RWPE2 (cell line): ENCODE results near the gene ADAM30.

ENCODE experiments used
- ATAC-seq: fragments of 200-7000 bp; cut with Tn5 transposase; 3 replicates; pipeline ENCODE4 v1.9.1; 2021; ENCODE audit warnings: low read depth
- DNase-seq: peaks from one replicate; pipeline ENCODE4 v3.0.0-alpha.2; 2020; ENCODE audit warnings: low spot score
- H3K27ac ChIP-seq: fragments of 450-650 bp; 2 replicates; pipeline ENCODE4 v1.5.1; 2017; ENCODE audit warnings: mild to moderate bottlenecking; ENCODE audit not compliant: poor library complexity, severe bottlenecking
- H3K27me3 ChIP-seq: fragments of 250-450 bp; sonication (Bioruptor Pico); 2 replicates; pipeline ENCODE4 v1.5.1; 2021; ENCODE audit warnings: mild to moderate bottlenecking, moderate library complexity; ENCODE audit not compliant: insufficient read depth, poor library complexity, severe bottlenecking
- H3K36me3 ChIP-seq: fragments of 250-450 bp; sonication (Bioruptor Pico); 2 replicates; pipeline ENCODE4 v1.5.1; 2020; ENCODE audit warnings: low read depth, mild to moderate bottlenecking, moderate library complexity
- H3K4me1 ChIP-seq: fragments of 250-450 bp; sonication (Bioruptor Pico); 2 replicates; pipeline ENCODE4 v1.5.1; 2021; ENCODE audit warnings: mild to moderate bottlenecking, moderate library complexity; ENCODE audit not compliant: insufficient read depth, poor library complexity, severe bottlenecking
- H3K4me3 ChIP-seq: fragments of 250-450 bp; sonication (Bioruptor Pico); 2 replicates; pipeline ENCODE4 v1.5.1; 2021; ENCODE audit warnings: mild to moderate bottlenecking, moderate library complexity; ENCODE audit not compliant: severe bottlenecking
- H3K9me3 ChIP-seq: fragments of 250-450 bp; sonication (Bioruptor Pico); 2 replicates; pipeline ENCODE4 v1.5.1; 2021; ENCODE audit warnings: mild to moderate bottlenecking, moderate library complexity; ENCODE audit not compliant: severe bottlenecking
- TF ChIP-seq, protein P1 (sequence below): fragments of 450-650 bp; IDR thresholded peaks from one replicate; pipeline ENCODE4 v1.5.1; 2017; ENCODE audit warnings: mild to moderate bottlenecking, moderate library complexity; ENCODE audit not compliant: poor library complexity, severe bottlenecking

ADAM30 gene

DNA sequence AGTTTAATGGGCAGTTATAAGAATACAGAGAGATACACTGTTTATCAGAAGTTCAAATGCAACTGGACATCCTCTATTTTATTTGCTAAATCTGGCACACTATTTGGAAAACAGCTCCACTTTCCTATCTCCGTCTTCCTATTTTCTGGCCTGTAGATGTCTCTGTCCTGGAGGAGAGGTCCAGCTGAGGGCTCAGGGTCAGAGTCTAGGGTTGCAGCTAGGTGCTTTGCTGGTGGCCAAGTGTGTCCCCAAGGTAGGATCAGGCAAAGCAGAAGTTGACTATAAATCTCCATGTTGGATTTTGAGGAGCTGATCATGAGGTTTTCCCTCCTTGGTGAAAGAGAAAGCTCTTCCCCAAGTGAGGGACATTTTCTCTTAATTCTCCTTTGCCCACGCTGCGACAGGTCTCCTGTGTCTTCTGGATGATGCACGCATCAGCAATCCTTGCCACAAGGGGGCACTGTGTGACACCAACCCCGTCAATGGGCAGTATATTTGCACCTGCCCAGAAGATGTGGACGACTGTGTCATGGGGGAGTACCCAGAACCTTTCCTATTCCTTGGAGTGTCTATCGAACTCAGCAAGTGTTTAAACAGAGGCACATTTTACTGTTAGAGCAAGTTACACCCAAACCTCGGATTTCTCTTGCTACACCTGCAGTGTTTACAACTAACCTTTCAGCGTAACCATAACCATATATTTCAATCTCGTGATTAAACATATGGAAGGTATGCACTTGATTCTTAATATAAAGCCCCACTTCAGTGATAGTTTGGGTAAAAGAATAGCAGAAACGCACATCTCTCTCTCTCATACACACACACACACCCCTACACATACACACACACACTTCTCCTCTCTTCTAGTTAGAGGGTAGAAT, 10.2 kb downstream of the ADAM30 start:
- peak; percentile 56 for ATAC-seq
- no peak overlapping the region for H3K27ac ChIP-seq
- no peaks in the 10 kb centered on the region for H3K4me1 ChIP-seq
- DNase-seq = no peak
- no peaks in the 10 kb centered on the region for H3K9me3 ChIP-seq
- TF ChIP-seq, protein P1, sequence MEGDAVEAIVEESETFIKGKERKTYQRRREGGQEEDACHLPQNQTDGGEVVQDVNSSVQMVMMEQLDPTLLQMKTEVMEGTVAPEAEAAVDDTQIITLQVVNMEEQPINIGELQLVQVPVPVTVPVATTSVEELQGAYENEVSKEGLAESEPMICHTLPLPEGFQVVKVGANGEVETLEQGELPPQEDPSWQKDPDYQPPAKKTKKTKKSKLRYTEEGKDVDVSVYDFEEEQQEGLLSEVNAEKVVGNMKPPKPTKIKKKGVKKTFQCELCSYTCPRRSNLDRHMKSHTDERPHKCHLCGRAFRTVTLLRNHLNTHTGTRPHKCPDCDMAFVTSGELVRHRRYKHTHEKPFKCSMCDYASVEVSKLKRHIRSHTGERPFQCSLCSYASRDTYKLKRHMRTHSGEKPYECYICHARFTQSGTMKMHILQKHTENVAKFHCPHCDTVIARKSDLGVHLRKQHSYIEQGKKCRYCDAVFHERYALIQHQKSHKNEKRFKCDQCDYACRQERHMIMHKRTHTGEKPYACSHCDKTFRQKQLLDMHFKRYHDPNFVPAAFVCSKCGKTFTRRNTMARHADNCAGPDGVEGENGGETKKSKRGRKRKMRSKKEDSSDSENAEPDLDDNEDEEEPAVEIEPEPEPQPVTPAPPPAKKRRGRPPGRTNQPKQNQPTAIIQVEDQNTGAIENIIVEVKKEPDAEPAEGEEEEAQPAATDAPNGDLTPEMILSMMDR = peak; percentile 77
- no peaks in the 10 kb centered on the region for H3K36me3 ChIP-seq
- no peak overlapping the region for H3K4me3 ChIP-seq
- no peaks in the 10 kb centered on the region for H3K27me3 ChIP-seq

- ATAC-seq = no peak
- TF ChIP-seq, protein P1 = no peak
Measured at GRCh38 chr1:119884711-119885110, 11.6 kb downstream of the ADAM30 start.

GRCh38 chr1:119883826-119884225, 12.5 kb downstream of the ADAM30 start:
- no peaks in the 10 kb centered on the region for H3K27me3 ChIP-seq
- no peaks in the 10 kb centered on the region for H3K36me3 ChIP-seq
- no peaks in the 10 kb centered on the region for H3K9me3 ChIP-seq
- no peak for ATAC-seq
- no peaks in the 10 kb centered on the region for H3K4me1 ChIP-seq
- TF ChIP-seq, protein P1 = no peak
- H3K4me3 ChIP-seq = no peak overlapping the region
- DNase-seq = no peak
- H3K27ac ChIP-seq = no peak overlapping the region

More at GRCh38 chr1:119884711-119885110, 11.6 kb downstream of the ADAM30 start:
- Histone ChIP-seq H3K4me3 (no peak overlapping the region), H3K27me3 (no peaks in the 10 kb centered on the region), H3K9me3 (no peaks in the 10 kb centered on the region), H3K36me3 (no peaks in the 10 kb centered on the region), H3K27ac (no peak overlapping the region), H3K4me1 (no peaks in the 10 kb centered on the region)
- no peak for DNase-seq

- DNase-seq (no peak), ATAC-seq (no peak)
- TF ChIP-seq, protein P1 = no peak
Measured at GRCh38 chr1:119882132-119883049, 13.9 kb downstream of the ADAM30 start.

More at GRCh38 chr1:119882132-119883049, 13.9 kb downstream of the ADAM30 start:
- no peaks in the 10 kb centered on the region for H3K9me3 ChIP-seq
- H3K4me3 ChIP-seq = no peak overlapping the region
- H3K27me3 ChIP-seq = no peaks in the 10 kb centered on the region
- no peaks in the 10 kb centered on the region for H3K4me1 ChIP-seq
- H3K27ac ChIP-seq = no peak overlapping the region
- no peaks in the 10 kb centered on the region for H3K36me3 ChIP-seq
